ENCODE data around the gene NDUFB3. TPM values are rescaled to one million over a fixed set of nuclear protein-coding genes. Genes with fewer than 3 reads are reported as not detected.
A peak's percentile ranks its signal among the peaks of the same experiment; 100 is the strongest.
"Not testable (repeated sequence)": the region's sequence is repeated elsewhere in the genome, so short reads cannot be mapped to it uniquely, and the experiment has no call there.

The NDUFB3 gene
- total RNA-seq, 4 donors from 2014 or later: 33.0 to 59.9 (median 46.6) TPM

- TF ChIP-seq POLR2AphosphoS5 (IDR thresholded peaks at IDR 0.05): no peak
- no peak for TF ChIP-seq CTCF (IDR thresholded peaks at IDR 0.05)
- TF ChIP-seq POLR2A (IDR thresholded peaks at IDR 0.05): no peak
- no peak for TF ChIP-seq EP300 (IDR thresholded peaks at IDR 0.05)
- Histone ChIP-seq H3K4me1 (peaks cover 0 to 27% (median 0%) of the 10 kb centered on the region in 3 donors), H3K9me3 (no peaks in the 10 kb centered on the region), H3K4me3 (peak overlapping the region in 1 of 2 donors; percentile 76), H3K36me3 (no peaks in the 10 kb centered on the region), H3K27me3 (no peaks in the 10 kb centered on the region), H3K27ac (peak overlapping the region in 2 of 4 donors; percentile 98)
- no peak for ATAC-seq
Measured at GRCh38 chr2:201114846-201115245, 43.0 kb downstream of the NDUFB3 start.

GRCh38 chr2:201116115-201116958, 44.5 kb downstream of the NDUFB3 start, which contains the start of gene CFLAR:
TSS of gene CFLAR (plus strand) at chr2:201116164. CDS start at chr2:201129866, 13,702 bp downstream.
- peak; percentile 64 for ATAC-seq
- Histone ChIP-seq H3K36me3 (no peaks in the 10 kb centered on the region), H3K4me3 (peak within 1 kb of the TSS; percentile 76 to 84), H3K27me3 (no peaks in the 10 kb centered on the region), H3K27ac (peak within 1 kb of the TSS; percentile 97 to 99 (median 98)), H3K4me1 (peaks cover 0 to 42% (median 2%) of the 10 kb centered on the region in 3 donors), H3K9me3 (no peaks in the 10 kb centered on the region)
- 0% methylated on average over 15 to 17 of the region's 75 CpGs for WGBS, 2 donors (ENCODE audit: low coverage in 1 of 2)
- TF ChIP-seq CTCF (IDR thresholded peaks at IDR 0.05) (no peak), EP300 (IDR thresholded peaks at IDR 0.05) (no peak), POLR2AphosphoS5 (IDR thresholded peaks at IDR 0.05) (peak; percentile 93), POLR2A (IDR thresholded peaks at IDR 0.05) (peak; percentile 76 to 77)

GRCh38 chr2:201116959-201117734, 45.3 kb downstream of the NDUFB3 start:
- Histone ChIP-seq H3K4me3 (peak overlapping the region; percentile 76 to 84), H3K9me3 (no peaks in the 10 kb centered on the region), H3K36me3 (no peaks in the 10 kb centered on the region), H3K27me3 (no peaks in the 10 kb centered on the region), H3K27ac (peak overlapping the region; percentile 97 to 99 (median 98)), H3K4me1 (peaks cover 0 to 50% (median 2%) of the 10 kb centered on the region in 3 donors)
- peak; percentile 74 for ATAC-seq
- 2 to 3% methylated on average over 16 to 22 of the region's 22 CpGs for WGBS, 2 donors (ENCODE audit: low coverage in 1 of 2)
- TF ChIP-seq EP300 (IDR thresholded peaks at IDR 0.05) (no peak), POLR2AphosphoS5 (IDR thresholded peaks at IDR 0.05) (peak; percentile 44), POLR2A (IDR thresholded peaks at IDR 0.05) (peak in 1 of 2 donors; percentile 30), CTCF (IDR thresholded peaks at IDR 0.05) (peak; percentile 26 to 60 (median 42))

- H3K27me3 ChIP-seq, ATAC-seq: not testable (repeated sequence)
- WGBS, 2 donors (ENCODE audit: low coverage in 1 of 2): 33 to 45% methylated on average over 7 to 8 of the region's 13 CpGs
Measured at GRCh38 chr2:201117735-201118094, 45.9 kb downstream of the NDUFB3 start.

More at GRCh38 chr2:201117735-201118094, 45.9 kb downstream of the NDUFB3 start:
- H3K9me3 ChIP-seq, H3K36me3 ChIP-seq: not testable (repeated sequence)
- Histone ChIP-seq H3K4me1 (peaks cover 0 to 56% (median 5%) of the 10 kb centered on the region in 3 donors), H3K27ac (peak overlapping the region; percentile 97 to 99 (median 98)), H3K4me3 (peak overlapping the region; percentile 76 to 84)

Data from gastroesophageal sphincter (tissue), 4 donors.